MM.1S (cell line): ENCODE measurements around the gene KRT80.

Source experiments
- DNase-seq: peaks from one replicate; pipeline ENCODE4 v3.0.0-alpha.2; 2015
- H2AFZ ChIP-seq: fragments of 300-600 bp; sonication (generic); 2 replicates; pipeline ENCODE4 v1.6.0; 2016; ENCODE audit warnings: antibody characterized with exemption, low read length
- H3F3A ChIP-seq: fragments of 300-600 bp; sonication (generic); 2 replicates; pipeline ENCODE4 v1.6.1; 2016; ENCODE audit warnings: mild to moderate bottlenecking, antibody characterized with exemption, low read length, moderate library complexity, mixed read lengths; ENCODE audit not compliant: insufficient read depth
- H3K27ac ChIP-seq: fragments of 300-600 bp; sonication (generic); 2 replicates; pipeline ENCODE4 v1.5.1; 2016; ENCODE audit warnings: mild to moderate bottlenecking, low read length
- H3K27me3 ChIP-seq: fragments of 300-600 bp; sonication (generic); replicated peaks from 2 replicates; pipeline ENCODE4 v1.6.0; 2016; ENCODE audit warnings: low read length; ENCODE audit not compliant: insufficient read depth
- H3K36me3 ChIP-seq: fragments of 300-600 bp; sonication (generic); replicated peaks from 2 replicates; pipeline ENCODE4 v1.6.1; 2016; ENCODE audit warnings: mild to moderate bottlenecking, low read length, mixed read lengths; ENCODE audit not compliant: insufficient read depth
- H3K4me1 ChIP-seq: fragments of 300-600 bp; sonication (generic); 2 replicates; pipeline ENCODE4 v1.6.1; 2016; ENCODE audit warnings: low read length, mixed read lengths
- H3K4me2 ChIP-seq: fragments of 300-600 bp; sonication (generic); 2 replicates; pipeline ENCODE4 v1.6.0; 2016; ENCODE audit warnings: low read depth, low read length
- H3K4me3 ChIP-seq: fragments of 300-600 bp; sonication (generic); 2 replicates; pipeline ENCODE4 v1.5.1; 2016; ENCODE audit warnings: low read length, mixed read lengths
- H3K79me2 ChIP-seq: fragments of 300-600 bp; sonication (generic); 2 replicates; pipeline ENCODE4 v1.6.1; 2016; ENCODE audit warnings: mixed run types, low read length, mixed read lengths
- H3K9ac ChIP-seq: fragments of 300-600 bp; sonication (generic); 2 replicates; pipeline ENCODE4 v1.6.1; 2016; ENCODE audit warnings: low read length, mixed read lengths
- H3K9me2 ChIP-seq: fragments of 300-600 bp; sonication (generic); replicated peaks from 2 replicates; pipeline ENCODE4 v1.6.1; 2016; ENCODE audit warnings: mild to moderate bottlenecking, low read length, mixed read lengths; ENCODE audit not compliant: insufficient read depth
- H3K9me3 ChIP-seq: fragments of 300-600 bp; sonication (generic); replicated peaks from 2 replicates; pipeline ENCODE4 v1.6.1; 2016; ENCODE audit warnings: mild to moderate bottlenecking, low read length, mixed read lengths; ENCODE audit not compliant: insufficient read depth
- H4K20me1 ChIP-seq: fragments of 300-600 bp; sonication (generic); 2 replicates; pipeline ENCODE4 v1.6.1; 2016; ENCODE audit warnings: mild to moderate bottlenecking, low read length, moderate library complexity, mixed read lengths; ENCODE audit not compliant: insufficient read depth
- CTCF ChIP-seq: fragments of 300-600 bp; sonication (generic); IDR thresholded peaks from 2 replicates; pipeline ENCODE4 v1.5.1; 2016; ENCODE audit warnings: antibody characterized with exemption, low read length, mixed read lengths
- EZH2 ChIP-seq: fragments of 300-600 bp; sonication (generic); optimal IDR thresholded peaks from 2 replicates; pipeline ENCODE3; 2017; ENCODE audit warnings: low read depth, mild to moderate bottlenecking, antibody characterized with exemption, low read length, mixed read lengths
- EZH2phosphoT487 ChIP-seq: fragments of 300-600 bp; sonication (generic); IDR thresholded peaks from 2 replicates; pipeline ENCODE4 v1.6.1; 2018; ENCODE audit warnings: antibody characterized with exemption, low read length

KRT80 gene

GRCh38 chr12:52235822-52236361, 44.1 kb upstream of the KRT80 start:
- DNase-seq = no peak
- Histone ChIP-seq H3F3A (no peaks in the 10 kb centered on the region), H3K27me3 (peaks cover 48% of the 10 kb centered on the region), H3K4me2 (no peak overlapping the region), H3K4me3 (no peak overlapping the region), H3K27ac (no peak overlapping the region), H3K79me2 (no peaks in the 10 kb centered on the region), H3K9ac (no peak overlapping the region), H4K20me1 (no peaks in the 10 kb centered on the region), H3K9me3 (no peaks in the 10 kb centered on the region), H2AFZ (no peak overlapping the region), H3K9me2 (no peaks in the 10 kb centered on the region), H3K36me3 (no peaks in the 10 kb centered on the region), H3K4me1 (no peaks in the 10 kb centered on the region)
- TF ChIP-seq EZH2phosphoT487 (no peak), EZH2 (no peak), CTCF (no peak)

GRCh38 chr12:52235001-52235764, 43.4 kb upstream of the KRT80 start:
- Histone ChIP-seq H3K9ac (no peak overlapping the region), H4K20me1 (no peaks in the 10 kb centered on the region), H3K79me2 (no peaks in the 10 kb centered on the region), H3F3A (no peaks in the 10 kb centered on the region), H3K4me1 (no peaks in the 10 kb centered on the region), H3K36me3 (no peaks in the 10 kb centered on the region), H3K9me3 (no peaks in the 10 kb centered on the region), H3K27ac (no peak overlapping the region), H2AFZ (no peak overlapping the region), H3K4me2 (no peak overlapping the region), H3K27me3 (peaks cover 55% of the 10 kb centered on the region), H3K4me3 (no peak overlapping the region), H3K9me2 (no peaks in the 10 kb centered on the region)
- DNase-seq = no peak
- TF ChIP-seq EZH2 (no peak), EZH2phosphoT487 (no peak), CTCF (no peak)

- H3K9me3 ChIP-seq = no peaks in the 10 kb centered on the region
- H3K9ac ChIP-seq = no peak overlapping the region
- no peak overlapping the region for H2AFZ ChIP-seq
- H3K4me1 ChIP-seq = no peaks in the 10 kb centered on the region
- no peaks in the 10 kb centered on the region for H3K9me2 ChIP-seq
- no peaks in the 10 kb centered on the region for H3K79me2 ChIP-seq
- H3K4me2 ChIP-seq = no peak overlapping the region
- no peak for DNase-seq
- H3F3A ChIP-seq = no peaks in the 10 kb centered on the region
- TF ChIP-seq CTCF (no peak), EZH2phosphoT487 (no peak), EZH2 (no peak)
- H3K36me3 ChIP-seq = no peaks in the 10 kb centered on the region
- H3K27ac ChIP-seq = no peak overlapping the region
- H3K27me3 ChIP-seq = peaks cover 64% of the 10 kb centered on the region
- no peak overlapping the region for H3K4me3 ChIP-seq
- no peaks in the 10 kb centered on the region for H4K20me1 ChIP-seq
These were observed 42.5 kb upstream of the KRT80 start for GRCh38 chr12:52234223-52234810.
